Astrocyte of the cerebellum (primary cell): ENCODE data around the gene THADA.
"Not testable (repeated sequence)": the region's sequence is repeated elsewhere in the genome, so short reads cannot be mapped to it uniquely, and the experiment has no call there.

Experiments
- DNase-seq: peaks from one replicate; pipeline ENCODE4 v3.0.0-alpha.2; 2011; ENCODE audit warnings: low read depth
- H3K4me3 ChIP-seq: 2 replicates; pipeline ENCODE4 v1.5.1; 2011; ENCODE audit warnings: mild to moderate bottlenecking, low read depth, low read length, moderate library complexity
- CTCF ChIP-seq: IDR thresholded peaks from 2 replicates; pipeline ENCODE4 v1.5.1; 2012; ENCODE audit warnings: low read length, low read depth, moderate library complexity, mild to moderate bottlenecking; ENCODE audit errors: missing control alignments
- in situ Hi-C: cut with HindIII; loops from 2 replicates; pipeline ENCODE4 v1.10.0; 2017; ENCODE audit warnings: low sequenced_read_pairs

THADA gene

GRCh38 chr2:43193652-43194120 lies 402.2 kb downstream of the THADA start:
- H3K4me3 ChIP-seq: no peak overlapping the region
- TF ChIP-seq CTCF: no peak
- in situ Hi-C loops: no loop called here
- no peak for DNase-seq

GRCh38 chr2:43192744-43193651 lies 402.8 kb downstream of the THADA start:
- no peak overlapping the region for H3K4me3 ChIP-seq
- in situ Hi-C loops: no loop called here
- TF ChIP-seq CTCF: no peak
- no peak for DNase-seq

GRCh38 chr2:43191947-43192516 lies 403.8 kb downstream of the THADA start:
- DNase-seq: no peak
- H3K4me3 ChIP-seq: no peak overlapping the region
- peak; percentile 30 for TF ChIP-seq CTCF
- in situ Hi-C loops: no loop called here

DNA sequence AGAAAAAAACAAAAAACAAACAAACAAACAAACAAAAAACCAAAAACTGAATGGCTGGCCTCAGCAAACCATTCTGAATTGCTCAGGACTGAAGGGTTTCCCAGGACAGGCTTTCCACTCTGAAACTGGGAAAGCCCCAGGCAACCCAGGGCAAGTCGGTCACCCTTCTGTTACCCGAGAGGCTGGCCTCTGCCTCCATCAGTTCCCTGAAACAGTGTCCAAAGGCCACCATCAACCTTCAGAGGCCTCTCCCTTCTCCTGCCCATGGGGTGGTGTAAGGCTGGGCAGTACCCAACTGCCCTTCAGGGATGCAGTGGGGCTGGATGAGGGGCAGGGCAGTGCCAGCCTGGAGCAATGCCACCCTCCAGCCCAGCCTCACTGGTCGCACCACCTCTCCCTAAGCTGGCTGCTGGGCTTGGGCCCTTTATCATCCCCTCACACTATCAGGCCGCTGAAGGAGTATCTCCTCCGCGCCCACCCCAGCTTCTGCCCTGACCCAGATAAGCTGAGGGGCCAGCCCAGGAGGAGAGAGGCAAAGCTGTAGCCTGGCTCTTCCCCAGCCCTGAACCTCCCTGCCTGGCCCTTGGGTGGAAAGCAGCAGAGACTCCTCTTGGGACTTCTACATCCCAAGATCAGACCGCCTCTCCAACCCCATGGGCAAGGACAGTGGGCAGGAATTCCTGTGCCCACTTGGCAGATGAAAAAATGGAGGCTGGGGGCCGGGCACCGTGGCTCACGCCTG lies 405.4 kb downstream of the THADA start:
- no peak for DNase-seq
- in situ Hi-C loops: no loop called here
- TF ChIP-seq CTCF: no peak
- H3K4me3 ChIP-seq: no peak overlapping the region

DNA sequence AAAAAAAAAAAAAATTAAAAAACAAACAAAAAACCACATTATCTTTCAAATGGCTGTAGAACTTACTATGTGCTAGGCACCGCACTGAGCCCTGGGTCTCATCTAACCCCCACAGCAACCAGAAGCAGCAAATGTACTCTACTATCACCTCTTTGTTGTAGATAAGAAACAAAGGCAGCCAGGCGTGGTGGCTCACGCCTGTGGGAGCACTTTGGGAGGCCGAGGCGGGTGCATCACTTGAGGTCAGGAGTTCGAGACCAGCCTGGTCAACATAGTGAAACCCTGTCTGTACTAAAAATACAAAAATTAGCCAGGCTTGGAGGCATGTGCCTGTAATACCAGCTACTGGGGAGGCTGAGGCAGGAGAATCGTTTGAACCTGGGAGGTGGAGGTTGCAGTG lies 406.0 kb downstream of the THADA start:
- in situ Hi-C loops: loop anchor here (5.0 to 10.0 kb wide), 2 partner anchors 32 to 65 kb away; no protein-coding TSS in a partner anchor
- not testable (repeated sequence) for DNase-seq, H3K4me3 ChIP-seq

GRCh38 chr2:43188561-43189386 lies 407.1 kb downstream of the THADA start:
- in situ Hi-C loops: loop anchor here (5.0 to 10.0 kb wide), 2 partner anchors 34 to 64 kb away; no protein-coding TSS in a partner anchor
- no peak for TF ChIP-seq CTCF
- DNase-seq: no peak
- H3K4me3 ChIP-seq: no peak overlapping the region
